Measurements from ENCODE around the gene MRNIP.

The MRNIP gene

DNA sequence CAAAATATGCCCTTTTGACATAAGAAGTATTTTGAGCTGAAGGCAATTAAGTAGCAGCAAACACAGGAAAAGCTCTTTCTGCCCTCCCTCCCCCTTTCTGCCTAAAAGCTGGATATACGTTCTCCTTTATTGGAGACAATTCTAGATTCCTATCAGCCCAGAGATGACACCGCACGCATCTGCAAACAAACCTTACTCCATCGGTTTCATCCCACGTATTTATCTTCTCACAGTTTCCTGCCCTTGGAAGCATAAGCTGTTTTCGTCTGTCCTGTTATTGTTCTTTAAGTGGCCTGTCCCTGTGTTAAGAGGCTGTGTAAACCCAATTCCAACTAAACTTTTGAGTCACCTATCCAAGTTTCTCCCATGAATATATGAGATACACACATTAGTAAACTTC lies 37.2 kb upstream of the MRNIP start:
- DNase-seq (ENCODE audit: extremely low read depth, low read depth) = no peak
- no peak overlapping the region for H3K4me3 ChIP-seq (replicated peaks; ENCODE audit: low read depth, low read length)
- TF ChIP-seq, protein P1, sequence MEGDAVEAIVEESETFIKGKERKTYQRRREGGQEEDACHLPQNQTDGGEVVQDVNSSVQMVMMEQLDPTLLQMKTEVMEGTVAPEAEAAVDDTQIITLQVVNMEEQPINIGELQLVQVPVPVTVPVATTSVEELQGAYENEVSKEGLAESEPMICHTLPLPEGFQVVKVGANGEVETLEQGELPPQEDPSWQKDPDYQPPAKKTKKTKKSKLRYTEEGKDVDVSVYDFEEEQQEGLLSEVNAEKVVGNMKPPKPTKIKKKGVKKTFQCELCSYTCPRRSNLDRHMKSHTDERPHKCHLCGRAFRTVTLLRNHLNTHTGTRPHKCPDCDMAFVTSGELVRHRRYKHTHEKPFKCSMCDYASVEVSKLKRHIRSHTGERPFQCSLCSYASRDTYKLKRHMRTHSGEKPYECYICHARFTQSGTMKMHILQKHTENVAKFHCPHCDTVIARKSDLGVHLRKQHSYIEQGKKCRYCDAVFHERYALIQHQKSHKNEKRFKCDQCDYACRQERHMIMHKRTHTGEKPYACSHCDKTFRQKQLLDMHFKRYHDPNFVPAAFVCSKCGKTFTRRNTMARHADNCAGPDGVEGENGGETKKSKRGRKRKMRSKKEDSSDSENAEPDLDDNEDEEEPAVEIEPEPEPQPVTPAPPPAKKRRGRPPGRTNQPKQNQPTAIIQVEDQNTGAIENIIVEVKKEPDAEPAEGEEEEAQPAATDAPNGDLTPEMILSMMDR (IDR thresholded peaks at IDR 0.05; ENCODE audit: low read depth, low read length, missing control alignments) = no peak

DNA sequence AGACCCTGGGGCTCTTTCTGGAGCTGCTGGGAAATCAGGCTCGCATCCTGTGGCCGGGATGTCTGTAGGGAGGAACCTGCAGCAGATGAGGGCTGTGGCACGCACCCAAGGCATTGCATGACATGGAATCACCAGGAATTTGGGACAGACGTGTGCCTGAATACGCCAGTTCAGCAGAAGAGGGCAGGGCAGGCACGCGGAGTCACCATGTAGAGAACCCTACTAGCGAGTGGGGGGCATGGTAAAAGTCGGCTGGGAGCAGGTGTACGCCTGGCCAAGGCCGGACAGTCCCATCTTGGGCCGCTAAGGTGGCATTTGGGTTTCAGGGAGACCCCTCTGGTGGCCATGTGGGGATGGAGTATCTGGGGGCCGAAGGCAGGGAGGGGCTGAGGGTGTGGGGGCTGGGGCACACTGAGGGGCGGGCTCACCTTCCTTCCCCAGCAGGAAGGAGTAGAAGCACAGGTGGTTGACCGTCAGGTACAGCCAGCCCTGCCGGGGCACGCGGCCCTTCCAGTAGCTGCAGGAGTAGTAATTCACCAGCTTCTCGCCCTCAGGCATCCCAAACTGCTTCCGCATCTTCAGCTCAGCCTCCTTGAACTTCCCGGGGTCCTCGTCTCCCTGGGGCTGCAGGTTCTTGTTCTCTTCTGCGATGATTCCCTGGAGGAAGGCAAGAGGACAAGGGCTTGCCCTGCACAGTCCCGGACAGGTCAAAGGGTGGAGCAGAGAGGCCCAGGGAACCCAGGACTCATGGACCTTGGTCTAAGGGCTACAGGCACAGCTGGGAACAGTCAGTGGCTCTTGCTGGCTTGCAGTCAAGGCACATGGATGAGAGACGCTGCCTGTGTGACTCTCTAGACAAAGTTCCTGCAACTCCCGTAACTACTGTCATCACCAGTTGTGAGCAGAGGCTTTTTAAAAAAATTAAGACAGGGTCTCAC lies 35.6 kb upstream of the MRNIP start:
- TF ChIP-seq, protein P1 (IDR thresholded peaks at IDR 0.05; ENCODE audit: low read depth, low read length, missing control alignments) = no peak
- H3K4me3 ChIP-seq (replicated peaks; ENCODE audit: low read depth, low read length) = no peak overlapping the region
- no peak for DNase-seq (ENCODE audit: extremely low read depth, low read depth)

DNA sequence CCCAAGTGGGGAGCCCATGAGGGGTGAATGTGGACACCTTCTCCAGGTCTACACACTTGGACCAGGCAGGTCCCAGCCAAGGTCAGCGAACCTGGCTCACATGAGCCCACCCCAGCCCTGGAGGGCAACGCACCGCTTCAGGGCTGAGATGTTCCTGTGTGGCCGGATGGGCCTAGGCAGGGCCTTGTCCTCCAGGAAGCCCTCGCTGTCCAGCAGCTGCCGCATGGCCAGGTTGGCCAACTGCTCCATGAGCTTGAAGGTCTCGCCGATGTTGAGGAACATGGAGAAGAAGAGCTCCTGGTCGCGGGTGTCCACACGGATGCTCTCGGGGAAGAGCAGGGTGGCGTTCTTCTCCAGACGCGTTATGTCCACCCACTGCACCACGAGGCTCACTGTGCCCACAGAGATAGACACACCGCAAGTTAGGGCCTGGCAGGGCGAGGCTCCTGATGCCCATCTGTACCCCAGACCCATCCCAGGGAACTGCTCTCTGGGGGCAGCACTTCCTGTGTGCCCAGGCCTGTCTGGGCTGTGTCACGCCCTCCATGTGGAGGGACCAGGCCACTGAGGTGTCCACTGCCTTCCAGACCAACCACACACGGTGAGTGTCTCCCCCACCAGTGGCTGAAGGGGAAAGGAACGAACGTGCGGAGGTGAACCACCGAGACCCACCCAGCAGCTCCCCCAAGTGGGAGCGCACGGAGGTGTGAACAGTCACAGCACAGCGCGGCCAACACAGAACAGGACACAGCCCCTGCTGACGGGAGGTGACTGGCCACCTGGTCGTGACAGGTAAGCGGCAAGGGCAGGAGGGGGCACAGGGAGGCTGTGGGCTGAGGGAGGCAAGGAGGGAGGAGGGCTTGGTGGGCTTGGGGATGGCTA lies 34.7 kb upstream of the MRNIP start:
- H3K4me3 ChIP-seq (replicated peaks; ENCODE audit: low read depth, low read length) = no peak overlapping the region
- no peak for DNase-seq (ENCODE audit: extremely low read depth, low read depth)
- TF ChIP-seq, protein P1 (IDR thresholded peaks at IDR 0.05; ENCODE audit: low read depth, low read length, missing control alignments) = no peak

DNA sequence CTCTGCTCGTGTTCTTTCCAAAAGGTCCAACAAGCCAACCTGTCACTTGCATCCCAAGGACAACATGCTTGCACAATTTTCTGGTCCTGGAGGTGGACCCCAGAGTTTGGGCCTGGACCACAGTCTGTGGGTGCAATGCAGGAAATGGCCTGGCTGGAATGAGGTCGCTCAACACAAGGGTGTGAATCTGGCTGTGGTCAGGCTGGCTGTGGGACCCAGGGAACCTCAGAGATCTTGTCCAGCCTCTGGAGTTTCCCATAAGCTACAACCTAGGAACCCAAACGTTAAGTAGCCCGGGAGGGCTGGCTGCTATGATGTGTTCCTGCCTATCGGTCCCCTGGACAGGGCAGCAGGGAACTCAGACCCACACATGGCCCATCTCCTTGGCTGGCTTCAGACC lies 33.6 kb upstream of the MRNIP start:
- TF ChIP-seq, protein P1 (IDR thresholded peaks at IDR 0.05; ENCODE audit: low read depth, low read length, missing control alignments) = no peak
- no peak overlapping the region for H3K4me3 ChIP-seq (replicated peaks; ENCODE audit: low read depth, low read length)
- DNase-seq (ENCODE audit: extremely low read depth, low read depth) = no peak

DNA sequence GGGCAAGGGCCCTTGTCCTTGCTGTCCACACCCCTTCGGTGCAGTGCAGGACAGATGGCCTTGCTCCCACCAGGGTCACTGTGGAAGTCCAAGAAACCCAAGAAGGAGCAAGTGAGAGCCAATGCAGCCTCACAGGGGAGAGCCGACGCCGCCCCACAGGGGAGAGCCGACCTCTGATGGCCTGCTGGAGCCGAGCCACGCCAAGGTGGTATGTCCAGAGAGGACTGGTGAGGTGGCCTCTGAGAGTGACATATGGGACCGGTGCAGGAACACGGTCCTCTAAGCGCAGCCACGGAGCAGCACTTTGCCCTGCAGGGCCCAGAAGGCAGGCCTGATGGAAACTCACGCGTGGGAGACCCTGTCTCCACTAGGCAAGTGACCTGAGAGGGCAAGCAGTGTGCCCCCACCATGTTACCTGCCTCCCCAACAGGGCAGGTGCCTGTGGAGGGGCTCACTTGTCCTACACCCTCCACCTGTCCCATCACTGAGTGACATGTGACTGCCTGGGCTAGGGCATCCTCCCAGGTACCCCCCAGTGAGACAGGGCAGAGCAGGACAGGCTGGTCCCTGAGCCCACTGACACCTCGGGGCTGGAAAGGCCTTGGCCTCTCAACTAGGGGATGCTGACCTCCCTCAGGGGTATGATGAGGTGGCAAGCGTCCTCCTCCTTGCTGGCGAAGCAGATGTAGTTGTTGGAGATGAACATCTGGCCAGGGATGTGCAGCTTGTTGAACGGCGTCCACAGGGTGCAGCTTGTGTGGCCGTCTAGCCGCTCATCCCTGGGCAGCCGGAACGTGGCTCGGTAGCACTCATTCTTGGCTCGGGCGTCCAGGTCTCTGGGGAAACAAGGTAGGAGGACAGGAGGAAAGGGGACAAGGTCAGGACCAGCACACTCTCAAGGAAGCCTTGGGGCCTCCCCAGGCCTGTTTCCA lies 32.4 kb upstream of the MRNIP start:
- no peak for DNase-seq (ENCODE audit: extremely low read depth, low read depth)
- H3K4me3 ChIP-seq (replicated peaks; ENCODE audit: low read depth, low read length) = no peak overlapping the region
- TF ChIP-seq, protein P1 (IDR thresholded peaks at IDR 0.05; ENCODE audit: low read depth, low read length, missing control alignments) = no peak

DNA sequence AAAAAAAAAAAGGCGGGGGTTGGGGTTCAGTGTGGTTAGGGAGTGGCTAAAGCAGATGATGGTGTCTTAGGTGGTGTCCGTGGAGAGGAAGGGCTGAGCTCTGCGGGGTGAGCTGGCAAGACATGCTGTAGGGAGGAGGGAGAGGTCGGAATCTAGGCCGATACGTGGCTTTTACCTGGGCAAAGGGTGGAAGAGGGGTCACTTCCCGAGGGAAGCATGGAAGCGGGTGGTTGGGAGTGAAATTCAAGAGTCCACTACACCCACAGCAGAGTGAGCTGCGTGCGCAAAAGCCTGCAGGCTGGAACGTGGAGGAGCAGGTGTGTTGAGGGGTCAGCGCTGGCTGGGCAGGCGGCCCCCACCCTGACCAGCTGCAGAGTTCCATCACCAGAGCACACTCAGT lies 31.3 kb upstream of the MRNIP start:
- DNase-seq (ENCODE audit: extremely low read depth, low read depth) = no peak
- TF ChIP-seq, protein P1 (IDR thresholded peaks at IDR 0.05; ENCODE audit: low read depth, low read length, missing control alignments) = no peak
- no peak overlapping the region for H3K4me3 ChIP-seq (replicated peaks; ENCODE audit: low read depth, low read length)
